K562 (cell line): ENCODE measurements around the gene KIF6. TPM values are rescaled to one million over a fixed set of nuclear protein-coding genes. Genes with fewer than 3 reads are reported as not detected.

ENCODE experiments used
- ERF ChIP-seq: fragments of 450-650 bp; formaldehyde crosslinking; IDR thresholded peaks from 2 replicates; pipeline ENCODE4 v1.4.0; 2020; ENCODE audit warnings: mild to moderate bottlenecking, mixed read lengths
- GABPB1 ChIP-seq: sonication (generic); formaldehyde crosslinking; IDR thresholded peaks from 2 replicates; pipeline ENCODE4 v1.8.0; 2022; ENCODE audit warnings: mild to moderate bottlenecking, missing genetic modification reagents
- MECOM ChIP-seq: fragments of 250-450 bp; sonication (Bioruptor Pico); IDR thresholded peaks from 2 replicates; pipeline ENCODE4 v1.8.0; 2022; ENCODE audit warnings: inconsistent platforms
- SMAD3 ChIP-seq: fragments of 450-650 bp; formaldehyde crosslinking; conservative IDR thresholded peaks from 2 replicates; pipeline ENCODE4 v1.4.0; 2020; ENCODE audit warnings: mild to moderate bottlenecking
- ZNF24 ChIP-seq: fragments of 450-650 bp; IDR thresholded peaks from 2 replicates; pipeline ENCODE4 v1.6.1; 2016
- ZNF57 ChIP-seq: fragments of 450-650 bp; formaldehyde crosslinking; IDR thresholded peaks from 2 replicates; pipeline ENCODE4 v1.4.0; 2020; ENCODE audit warnings: mild to moderate bottlenecking, moderate library complexity
- ZNF668 ChIP-seq: fragments of 250-450 bp; sonication (Bioruptor Pico); IDR thresholded peaks from 2 replicates; pipeline ENCODE4 v1.8.0; 2022; ENCODE audit warnings: mild to moderate bottlenecking, inconsistent platforms
- ZNF780A ChIP-seq: fragments of 250-450 bp; sonication (Bioruptor Pico); IDR thresholded peaks from 2 replicates; pipeline ENCODE4 v1.5.0; 2021; ENCODE audit warnings: mild to moderate bottlenecking
- polyA plus RNA-seq, 8 experiments: library from polyadenylated mRNA; depleted of rRNA in 4 of 8; stranded (reverse) in 5 of 8; unstranded in 3 of 8; fragments of >200 nt; fragmentation: Nextera tagmentation in 2 of 8; fragmentation: Illumina TruSeq in 1 of 8; extraction: Ambion mirVana in 2 of 8; extraction: Trizol in 1 of 8; gene quantifications; 2 replicates each; pipeline versions ENCODE4 v1.2.1 to v1.2.3, GENCODE V29; 2011 to 2014; ENCODE audit warnings: inconsistent platforms in 1 of 8, missing spikeins in 1 of 8
- total RNA-seq, 7 experiments: library from RNA; depleted of rRNA in 6 of 7; stranded (reverse); fragments of >200 nt in 6 of 7; fragmentation: Illumina TruSeq in 2 of 7; extraction: Trizol in 2 of 7; gene quantifications; 2 replicates each; pipeline versions ENCODE4 v1.2.1 to v1.2.3, GENCODE V29; 2011 to 2021; ENCODE audit warnings: low replicate concordance in 1 of 7
- TF ChIP-seq, protein P1 (sequence below): fragments of 450-650 bp; formaldehyde crosslinking; conservative IDR thresholded peaks from 2 replicates; pipeline ENCODE4 v1.4.0; 2022; ENCODE audit warnings: mild to moderate bottlenecking, missing genetic modification characterization
- TF ChIP-seq, protein P2 (sequence below): fragments of 450-650 bp; IDR thresholded peaks from 2 replicates; pipeline ENCODE4 v1.6.1; 2016; ENCODE audit warnings: mild to moderate bottlenecking, moderate library complexity

Gene KIF6
- total and polyA plus RNA-seq, 9 of the 15 experiments (the other 6 are each of a cell fraction or from before 2014, with no cell fraction given): not detected

- no peak for TF ChIP-seq ERF (CRISPR knock-in tag)
- no peak for TF ChIP-seq SMAD3 (CRISPR knock-in tag)
- no peak for TF ChIP-seq GABPB1 (CRISPR knock-in tag)
- TF ChIP-seq ZNF668 (CRISPR knock-in tag): no peak
- no peak for TF ChIP-seq MECOM
- TF ChIP-seq, protein P1, sequence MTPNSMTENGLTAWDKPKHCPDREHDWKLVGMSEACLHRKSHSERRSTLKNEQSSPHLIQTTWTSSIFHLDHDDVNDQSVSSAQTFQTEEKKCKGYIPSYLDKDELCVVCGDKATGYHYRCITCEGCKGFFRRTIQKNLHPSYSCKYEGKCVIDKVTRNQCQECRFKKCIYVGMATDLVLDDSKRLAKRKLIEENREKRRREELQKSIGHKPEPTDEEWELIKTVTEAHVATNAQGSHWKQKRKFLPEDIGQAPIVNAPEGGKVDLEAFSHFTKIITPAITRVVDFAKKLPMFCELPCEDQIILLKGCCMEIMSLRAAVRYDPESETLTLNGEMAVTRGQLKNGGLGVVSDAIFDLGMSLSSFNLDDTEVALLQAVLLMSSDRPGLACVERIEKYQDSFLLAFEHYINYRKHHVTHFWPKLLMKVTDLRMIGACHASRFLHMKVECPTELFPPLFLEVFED (CRISPR knock-in tag): no peak
- TF ChIP-seq ZNF780A (CRISPR knock-in tag): no peak
- no peak for TF ChIP-seq ZNF24
- TF ChIP-seq, protein P2, sequence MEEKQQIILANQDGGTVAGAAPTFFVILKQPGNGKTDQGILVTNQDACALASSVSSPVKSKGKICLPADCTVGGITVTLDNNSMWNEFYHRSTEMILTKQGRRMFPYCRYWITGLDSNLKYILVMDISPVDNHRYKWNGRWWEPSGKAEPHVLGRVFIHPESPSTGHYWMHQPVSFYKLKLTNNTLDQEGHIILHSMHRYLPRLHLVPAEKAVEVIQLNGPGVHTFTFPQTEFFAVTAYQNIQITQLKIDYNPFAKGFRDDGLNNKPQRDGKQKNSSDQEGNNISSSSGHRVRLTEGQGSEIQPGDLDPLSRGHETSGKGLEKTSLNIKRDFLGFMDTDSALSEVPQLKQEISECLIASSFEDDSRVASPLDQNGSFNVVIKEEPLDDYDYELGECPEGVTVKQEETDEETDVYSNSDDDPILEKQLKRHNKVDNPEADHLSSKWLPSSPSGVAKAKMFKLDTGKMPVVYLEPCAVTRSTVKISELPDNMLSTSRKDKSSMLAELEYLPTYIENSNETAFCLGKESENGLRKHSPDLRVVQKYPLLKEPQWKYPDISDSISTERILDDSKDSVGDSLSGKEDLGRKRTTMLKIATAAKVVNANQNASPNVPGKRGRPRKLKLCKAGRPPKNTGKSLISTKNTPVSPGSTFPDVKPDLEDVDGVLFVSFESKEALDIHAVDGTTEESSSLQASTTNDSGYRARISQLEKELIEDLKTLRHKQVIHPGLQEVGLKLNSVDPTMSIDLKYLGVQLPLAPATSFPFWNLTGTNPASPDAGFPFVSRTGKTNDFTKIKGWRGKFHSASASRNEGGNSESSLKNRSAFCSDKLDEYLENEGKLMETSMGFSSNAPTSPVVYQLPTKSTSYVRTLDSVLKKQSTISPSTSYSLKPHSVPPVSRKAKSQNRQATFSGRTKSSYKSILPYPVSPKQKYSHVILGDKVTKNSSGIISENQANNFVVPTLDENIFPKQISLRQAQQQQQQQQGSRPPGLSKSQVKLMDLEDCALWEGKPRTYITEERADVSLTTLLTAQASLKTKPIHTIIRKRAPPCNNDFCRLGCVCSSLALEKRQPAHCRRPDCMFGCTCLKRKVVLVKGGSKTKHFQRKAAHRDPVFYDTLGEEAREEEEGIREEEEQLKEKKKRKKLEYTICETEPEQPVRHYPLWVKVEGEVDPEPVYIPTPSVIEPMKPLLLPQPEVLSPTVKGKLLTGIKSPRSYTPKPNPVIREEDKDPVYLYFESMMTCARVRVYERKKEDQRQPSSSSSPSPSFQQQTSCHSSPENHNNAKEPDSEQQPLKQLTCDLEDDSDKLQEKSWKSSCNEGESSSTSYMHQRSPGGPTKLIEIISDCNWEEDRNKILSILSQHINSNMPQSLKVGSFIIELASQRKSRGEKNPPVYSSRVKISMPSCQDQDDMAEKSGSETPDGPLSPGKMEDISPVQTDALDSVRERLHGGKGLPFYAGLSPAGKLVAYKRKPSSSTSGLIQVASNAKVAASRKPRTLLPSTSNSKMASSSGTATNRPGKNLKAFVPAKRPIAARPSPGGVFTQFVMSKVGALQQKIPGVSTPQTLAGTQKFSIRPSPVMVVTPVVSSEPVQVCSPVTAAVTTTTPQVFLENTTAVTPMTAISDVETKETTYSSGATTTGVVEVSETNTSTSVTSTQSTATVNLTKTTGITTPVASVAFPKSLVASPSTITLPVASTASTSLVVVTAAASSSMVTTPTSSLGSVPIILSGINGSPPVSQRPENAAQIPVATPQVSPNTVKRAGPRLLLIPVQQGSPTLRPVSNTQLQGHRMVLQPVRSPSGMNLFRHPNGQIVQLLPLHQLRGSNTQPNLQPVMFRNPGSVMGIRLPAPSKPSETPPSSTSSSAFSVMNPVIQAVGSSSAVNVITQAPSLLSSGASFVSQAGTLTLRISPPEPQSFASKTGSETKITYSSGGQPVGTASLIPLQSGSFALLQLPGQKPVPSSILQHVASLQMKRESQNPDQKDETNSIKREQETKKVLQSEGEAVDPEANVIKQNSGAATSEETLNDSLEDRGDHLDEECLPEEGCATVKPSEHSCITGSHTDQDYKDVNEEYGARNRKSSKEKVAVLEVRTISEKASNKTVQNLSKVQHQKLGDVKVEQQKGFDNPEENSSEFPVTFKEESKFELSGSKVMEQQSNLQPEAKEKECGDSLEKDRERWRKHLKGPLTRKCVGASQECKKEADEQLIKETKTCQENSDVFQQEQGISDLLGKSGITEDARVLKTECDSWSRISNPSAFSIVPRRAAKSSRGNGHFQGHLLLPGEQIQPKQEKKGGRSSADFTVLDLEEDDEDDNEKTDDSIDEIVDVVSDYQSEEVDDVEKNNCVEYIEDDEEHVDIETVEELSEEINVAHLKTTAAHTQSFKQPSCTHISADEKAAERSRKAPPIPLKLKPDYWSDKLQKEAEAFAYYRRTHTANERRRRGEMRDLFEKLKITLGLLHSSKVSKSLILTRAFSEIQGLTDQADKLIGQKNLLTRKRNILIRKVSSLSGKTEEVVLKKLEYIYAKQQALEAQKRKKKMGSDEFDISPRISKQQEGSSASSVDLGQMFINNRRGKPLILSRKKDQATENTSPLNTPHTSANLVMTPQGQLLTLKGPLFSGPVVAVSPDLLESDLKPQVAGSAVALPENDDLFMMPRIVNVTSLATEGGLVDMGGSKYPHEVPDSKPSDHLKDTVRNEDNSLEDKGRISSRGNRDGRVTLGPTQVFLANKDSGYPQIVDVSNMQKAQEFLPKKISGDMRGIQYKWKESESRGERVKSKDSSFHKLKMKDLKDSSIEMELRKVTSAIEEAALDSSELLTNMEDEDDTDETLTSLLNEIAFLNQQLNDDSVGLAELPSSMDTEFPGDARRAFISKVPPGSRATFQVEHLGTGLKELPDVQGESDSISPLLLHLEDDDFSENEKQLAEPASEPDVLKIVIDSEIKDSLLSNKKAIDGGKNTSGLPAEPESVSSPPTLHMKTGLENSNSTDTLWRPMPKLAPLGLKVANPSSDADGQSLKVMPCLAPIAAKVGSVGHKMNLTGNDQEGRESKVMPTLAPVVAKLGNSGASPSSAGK: no peak
- no peak for TF ChIP-seq ZNF57
These were observed 297.1 kb downstream of the KIF6 start (continued) for GRCh38 chr6:39428152-39428551.
